Left renal pelvis (tissue), 4 donors: Measurements from ENCODE around the gene TFPI. TPM values are rescaled to one million over a fixed set of nuclear protein-coding genes. Genes with fewer than 3 reads are reported as not detected.

Experiments
- DNase-seq, 4 donors: peaks; one replicate each; pipeline ENCODE4 v3.0.0-alpha.2; 2013; ENCODE audit warnings: low read depth in 4 of 4, low spot score in 3 of 4
- polyA plus RNA-seq, 4 donors: library from polyadenylated mRNA; unstranded; fragments of 120-200 nt; gene quantifications; one replicate each; pipeline ENCODE4 v1.2.1, GENCODE V29; 2013; ENCODE audit not compliant: insufficient read length in 4 of 4

TFPI gene
- polyA plus RNA-seq, 4 donors: 20.6 to 52.7 (median 40.8) TPM

- DNase-seq: no peak
Measured at GRCh38 chr2:187509667-187510417, 44.4 kb downstream of the TFPI start.

GRCh38 chr2:187506416-187506815, 47.8 kb downstream of the TFPI start:
- DNase-seq: no peak

DNA sequence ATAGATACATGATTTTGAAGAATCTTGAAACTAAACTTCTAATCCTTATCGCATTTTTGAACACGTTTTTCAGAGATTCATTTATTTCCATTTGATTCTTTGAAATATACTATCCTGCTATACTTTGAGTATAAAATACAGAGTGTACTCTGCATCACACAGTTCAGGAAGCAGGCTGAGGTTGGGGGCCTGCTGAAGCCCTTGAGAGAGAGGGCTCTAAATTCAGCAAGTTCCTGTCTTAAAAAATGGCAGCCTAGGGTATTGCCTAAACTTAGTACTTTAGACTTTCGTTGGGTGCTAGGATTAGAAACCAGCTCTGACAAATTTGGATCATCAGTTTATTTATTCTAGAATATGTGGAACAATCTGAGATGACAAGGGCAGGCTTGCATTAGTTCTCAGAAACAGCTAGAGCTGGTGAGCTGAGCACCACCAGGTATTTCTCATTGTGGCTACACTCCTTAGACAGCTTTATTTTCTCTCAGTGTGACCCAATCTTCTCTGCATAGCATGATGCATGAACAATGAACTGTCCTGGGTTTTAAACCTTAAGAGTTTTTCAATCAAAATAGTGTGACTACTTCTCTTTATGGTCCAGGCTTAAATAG, 49.1 kb downstream of the TFPI start:
- DNase-seq: no peak

DNA sequence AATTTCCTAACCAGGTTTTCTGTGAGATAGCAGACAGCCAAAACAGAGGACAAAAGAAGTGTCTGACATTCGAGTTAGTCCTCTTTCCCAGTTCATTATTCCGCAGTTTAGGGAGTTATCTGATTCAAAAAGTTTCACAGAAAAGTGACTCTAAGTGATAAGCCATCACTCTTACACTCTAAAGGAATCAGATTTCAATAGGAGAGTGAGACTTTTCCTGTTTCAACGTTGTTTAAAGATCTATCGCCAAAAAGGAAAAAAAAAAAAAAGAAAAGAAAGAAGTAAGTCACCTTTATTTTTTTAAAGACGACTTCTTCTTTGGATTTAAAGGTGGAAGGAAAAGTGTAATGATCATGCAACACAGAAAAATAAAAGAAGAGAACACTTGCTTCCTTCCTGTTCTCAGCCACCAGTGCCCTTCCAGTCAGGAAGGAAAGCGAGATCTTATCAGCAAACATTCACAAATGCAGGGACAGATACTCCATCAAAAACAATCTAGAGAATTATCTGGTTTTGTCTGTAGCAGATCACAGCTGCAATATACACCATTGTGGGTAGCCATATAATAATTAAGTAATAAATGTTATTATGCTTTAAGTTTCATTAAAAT, 49.8 kb downstream of the TFPI start:
- DNase-seq: no peak

DNA sequence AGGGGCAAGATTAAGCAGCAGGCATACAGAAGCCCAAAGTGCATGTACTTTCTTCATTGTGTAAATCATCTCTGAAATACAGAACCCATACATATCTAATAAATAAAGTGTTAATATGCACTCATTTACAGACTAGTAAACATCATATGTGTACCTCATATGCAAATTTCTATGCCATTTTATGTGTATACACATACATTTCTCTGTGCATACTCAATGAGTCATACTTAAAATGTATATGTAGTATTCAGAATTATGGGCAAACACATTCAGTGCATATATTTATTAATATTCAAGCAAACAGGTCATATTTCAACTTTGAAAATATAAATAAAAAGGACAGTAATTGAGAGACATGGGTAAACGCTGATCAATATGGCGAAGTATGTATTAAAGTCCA, 50.5 kb downstream of the TFPI start:
- DNase-seq: no peak

DNA sequence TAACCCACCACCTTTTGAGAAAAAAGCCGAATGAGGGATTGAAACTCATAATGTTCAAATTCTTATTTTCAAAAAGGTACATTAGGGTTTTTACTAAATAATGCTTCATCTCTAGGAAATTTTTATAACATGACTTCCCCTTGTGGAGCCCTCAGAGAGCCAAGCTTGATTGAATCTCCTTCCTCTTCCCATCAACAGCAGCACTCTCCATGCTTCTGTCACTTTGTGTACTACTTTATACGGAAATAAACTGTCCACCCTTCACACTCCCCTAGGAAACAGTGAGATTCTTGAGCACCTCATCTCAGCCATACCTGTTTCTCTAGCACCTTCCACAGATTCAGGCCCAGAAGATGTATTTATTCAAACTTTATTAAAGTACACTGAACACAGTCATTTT, 51.8 kb downstream of the TFPI start:
- no peak for DNase-seq

DNA sequence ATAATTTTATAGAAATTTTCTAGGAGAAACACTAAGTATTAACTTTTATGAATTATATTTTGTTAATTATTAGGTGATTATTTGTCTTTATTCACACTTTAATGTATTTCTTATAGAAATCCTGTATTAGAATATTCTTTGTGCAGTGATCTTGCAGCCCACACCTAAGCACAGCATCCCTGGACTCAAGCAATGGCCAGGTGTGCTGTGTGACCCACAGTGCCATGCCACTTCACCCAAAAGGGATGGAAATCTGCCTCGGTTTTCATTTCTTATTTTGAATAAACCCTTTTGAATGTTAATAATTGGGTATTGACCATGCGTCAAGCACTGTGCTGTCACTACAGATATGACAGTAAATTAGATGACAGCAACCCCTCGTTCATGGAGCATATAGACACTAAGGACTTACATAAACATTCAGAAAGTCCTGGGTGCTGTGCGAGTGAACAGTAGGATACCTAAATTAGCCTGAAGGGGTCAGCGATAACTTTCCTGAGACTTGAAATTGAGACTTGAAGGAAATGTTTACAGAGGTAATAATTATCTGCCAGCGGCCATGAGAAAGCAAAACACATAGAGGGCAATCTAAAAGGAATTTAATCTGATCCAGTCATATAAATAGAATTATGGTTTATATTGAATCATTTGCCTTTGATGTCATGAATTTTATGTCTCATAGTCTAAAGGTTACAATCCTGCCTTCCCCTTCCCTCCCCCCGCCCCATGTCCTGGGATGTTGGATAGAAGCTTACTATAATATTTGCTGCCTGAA, 53.5 kb downstream of the TFPI start:
- DNase-seq: no peak

DNA sequence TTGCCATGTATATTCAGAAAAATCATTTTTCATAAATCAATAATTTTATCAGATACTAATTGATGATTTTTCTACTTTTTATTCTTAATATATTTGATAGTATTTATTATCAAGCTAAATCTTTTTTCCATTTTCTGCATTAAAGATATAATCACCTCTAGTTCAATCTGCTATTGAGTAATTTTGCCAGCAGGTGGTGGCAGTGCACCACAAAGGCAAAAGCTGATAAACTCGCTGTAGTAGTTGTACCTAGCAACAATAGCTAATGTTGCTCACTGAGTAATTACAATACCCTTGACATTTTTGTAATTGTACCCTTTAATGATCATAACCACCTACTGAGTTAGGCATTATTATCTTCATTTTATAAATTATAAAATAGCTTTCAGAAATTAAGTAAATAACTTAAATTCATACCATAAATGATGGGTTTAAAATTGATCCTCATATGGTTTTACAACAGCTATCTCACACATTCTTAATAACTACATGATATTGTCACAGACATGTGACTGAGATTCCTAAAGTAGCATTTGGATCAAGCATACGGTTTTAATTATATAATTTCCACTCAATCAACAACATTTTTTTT, 54.2 kb downstream of the TFPI start:
- DNase-seq: peak in 3 of 4 donors; percentile 21 to 27 (median 24)

- no peak for DNase-seq
Measured at GRCh38 chr2:187497858-187498463, 56.3 kb downstream of the TFPI start.

DNA sequence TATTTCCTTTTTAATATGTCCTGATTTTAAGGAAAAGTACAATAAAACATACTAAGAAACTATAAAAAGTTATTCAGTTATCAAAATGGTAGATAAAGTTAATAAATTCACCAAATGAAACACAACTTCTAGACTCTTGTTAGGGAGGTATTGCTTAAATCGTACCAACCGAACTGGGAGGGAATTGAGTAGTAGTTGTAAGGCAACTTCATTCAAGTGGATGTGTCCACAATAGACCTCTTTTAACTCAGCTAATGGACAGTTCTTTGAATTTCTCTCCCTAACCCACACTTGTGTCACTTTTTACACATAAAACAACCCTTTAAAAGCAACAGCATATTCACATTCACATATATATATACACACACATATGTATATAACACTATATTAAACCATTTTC, 57.1 kb downstream of the TFPI start:
- DNase-seq: no peak

GRCh38 chr2:187495324-187495723, 58.9 kb downstream of the TFPI start:
- DNase-seq: no peak

DNA sequence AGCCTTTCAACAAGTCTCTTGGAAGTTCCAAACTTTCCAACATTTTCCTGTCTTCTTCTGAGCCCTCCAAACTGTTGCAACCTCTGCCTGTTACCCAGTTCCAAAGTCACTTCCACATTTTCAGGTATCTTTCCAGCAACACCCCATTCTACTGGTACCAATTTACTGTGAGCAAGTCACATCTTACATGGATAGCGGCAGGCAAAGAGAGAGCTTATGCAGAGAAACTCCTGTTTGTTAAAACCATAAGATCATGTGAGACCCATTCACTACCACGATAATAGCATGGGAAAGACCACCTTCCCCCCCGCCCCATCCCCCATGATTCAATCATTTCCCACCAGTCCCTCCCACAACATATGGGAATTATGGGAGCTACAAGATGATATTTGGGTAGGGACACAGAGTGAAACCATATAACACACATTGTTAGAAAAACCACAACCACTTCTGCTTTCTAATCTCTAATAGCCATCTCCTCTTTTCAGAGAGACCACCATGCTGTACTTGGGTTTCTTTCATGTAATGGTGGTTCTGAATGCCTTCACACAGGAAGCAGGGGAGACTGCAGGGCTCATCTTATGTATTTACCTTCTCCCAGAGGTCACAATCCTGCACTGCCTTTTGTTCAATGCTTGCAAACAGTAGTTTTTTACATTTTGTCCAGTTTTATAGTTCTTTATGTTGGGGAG, 60.2 kb downstream of the TFPI start:
- no peak for DNase-seq

DNA sequence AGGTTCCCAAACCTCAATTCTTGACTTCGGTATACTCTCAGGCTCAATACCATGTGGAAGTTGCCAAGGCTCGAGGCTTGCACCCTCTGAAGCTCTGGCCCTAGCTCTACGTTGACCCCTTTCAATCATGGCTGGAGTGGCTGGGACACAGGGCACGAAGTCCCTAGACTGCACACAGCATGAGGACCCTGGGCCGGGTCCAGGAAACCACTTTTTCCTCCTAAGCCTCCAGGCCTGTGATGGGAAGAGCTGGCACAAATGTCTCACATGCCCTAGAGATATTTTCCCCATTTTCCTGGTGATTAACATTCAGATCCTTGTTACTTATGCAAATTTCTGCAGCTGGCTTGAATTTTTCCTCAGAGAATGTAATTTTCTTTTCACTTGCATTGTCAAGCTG, 61.1 kb downstream of the TFPI start:
- DNase-seq: no peak

DNA sequence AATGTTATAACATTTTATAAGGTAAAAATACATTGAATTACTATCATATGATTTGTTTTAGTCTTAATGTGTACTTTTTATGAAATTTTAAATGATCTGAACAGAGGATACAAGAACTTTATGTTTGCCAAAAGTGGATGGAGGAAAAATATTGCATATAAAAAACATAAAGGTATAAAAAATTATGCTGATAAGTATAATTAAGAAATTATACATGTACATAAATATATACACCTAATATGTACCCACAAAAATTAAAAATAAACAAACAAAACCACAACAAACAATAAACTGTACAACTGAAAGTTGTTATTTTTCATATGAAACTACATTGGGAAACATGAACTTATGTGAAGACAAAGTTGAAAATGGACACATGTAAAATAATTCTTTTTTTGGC, 68.0 kb downstream of the TFPI start:
- no peak for DNase-seq

GRCh38 chr2:187485523-187485922, 68.7 kb downstream of the TFPI start:
- DNase-seq: no peak

- DNase-seq: no peak
Measured at GRCh38 chr2:187483537-187483936, 70.7 kb downstream of the TFPI start.

- no peak for DNase-seq
Measured at GRCh38 chr2:187482796-187483195, 71.4 kb downstream of the TFPI start.

- DNase-seq: no peak
Measured at GRCh38 chr2:187481543-187481942, 72.7 kb downstream of the TFPI start.

DNA sequence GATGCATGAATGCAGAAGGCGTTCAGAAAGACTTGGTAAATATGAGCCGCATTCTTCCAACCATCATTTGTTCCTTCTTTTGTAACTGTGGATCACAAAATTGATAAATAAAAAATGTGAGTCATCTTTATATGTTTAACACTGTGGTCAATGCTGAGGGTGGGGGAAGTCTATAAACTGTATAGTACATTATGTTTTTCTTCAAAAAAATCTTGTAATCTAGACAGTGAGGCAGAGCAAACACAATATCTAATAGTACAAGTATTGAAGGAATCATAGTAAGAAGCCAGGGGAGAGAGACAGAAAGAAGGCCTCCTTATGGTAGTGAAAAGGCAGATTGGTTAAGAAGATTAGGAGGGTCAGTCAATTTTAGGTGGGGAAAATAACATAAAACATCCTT, 75.5 kb downstream of the TFPI start:
- no peak for DNase-seq

- no peak for DNase-seq
Measured at GRCh38 chr2:187477051-187477450, 77.2 kb downstream of the TFPI start.
